T-cell (primary cell): ENCODE measurements around the gene BCO1. TPM values are rescaled to one million over a fixed set of nuclear protein-coding genes. Genes with fewer than 3 reads are reported as not detected.

Experiments
- ATAC-seq, 4 experiments: fragments of 200-7000 bp in 3 of 4; fragments of 150-1000 bp in 1 of 4; cut with Tn5 transposase; replicated peaks in 1 of 4; 1 replicate in 3 of 4; 2 replicates in 1 of 4; pipeline ENCODE4 v1.10.0; 2021; ENCODE audit warnings: moderate library complexity in 3 of 4, mild to moderate bottlenecking in 2 of 4, moderate number of reproducible peaks in 1 of 4
- CTCF ChIA-PET, 2 donors: fragments of 300-600 bp; sonication (Branson Sonifier 250); formaldehyde crosslinking; loops; one replicate each; lab custom pipeline; 2022; ENCODE audit warnings: antibody characterized with exemption in 2 of 2; lab: Charles Lee
- POLR2A ChIA-PET, 2 donors: fragments of 300-600 bp; sonication (Branson Sonifier 250); formaldehyde crosslinking; loops; one replicate each; lab custom pipeline; 2022; ENCODE audit warnings: antibody characterized with exemption in 2 of 2; lab: Charles Lee
- DNase-seq, 35 experiments: peaks; one replicate each; pipeline versions ENCODE4 v3.0.0 to v3.0.0-alpha.2; 2013 to 2023
- H3K27ac ChIP-seq: one replicate; pipeline ENCODE4 v1.5.1; 2013; ENCODE audit warnings: low read length
- H3K27me3 ChIP-seq, 2 experiments: replicated peaks in 1 of 2; 1 replicate in 1 of 2; 2 replicates in 1 of 2; pipeline versions ENCODE4 v1.6.1 to v1.7.0; 2013; ENCODE audit warnings: low read length in 1 of 2, mixed read lengths in 1 of 2; ENCODE audit not compliant: control insufficient read depth in 2 of 2, insufficient read depth in 2 of 2; ENCODE audit errors: extremely low read depth in 1 of 2
- H3K36me3 ChIP-seq, 2 donors: 1 replicate in 1 of 2; 2 replicates in 1 of 2; pipeline versions ENCODE4 v1.6.1 to v1.7.0; 2013; ENCODE audit warnings: low read length in 1 of 2; ENCODE audit not compliant: control insufficient read depth in 2 of 2, insufficient read depth in 1 of 2; ENCODE audit errors: extremely low read depth in 1 of 2
- H3K4me1 ChIP-seq, 2 experiments: 1 replicate in 1 of 2; 2 replicates in 1 of 2; pipeline versions ENCODE4 v1.6.1 to v1.7.0; 2013; ENCODE audit warnings: low read length in 2 of 2, mixed read lengths in 1 of 2; ENCODE audit not compliant: insufficient read depth in 2 of 2, control insufficient read depth in 1 of 2; ENCODE audit errors: extremely low read depth in 1 of 2
- H3K4me3 ChIP-seq, 2 donors: 1 replicate in 1 of 2; 2 replicates in 1 of 2; pipeline versions ENCODE4 v1.5.1 to v1.7.0; 2013; ENCODE audit warnings: mild to moderate bottlenecking in 2 of 2, low read length in 1 of 2, moderate library complexity in 1 of 2; ENCODE audit not compliant: control insufficient read depth in 1 of 2; ENCODE audit errors: extremely low read depth in 1 of 2
- H3K9me3 ChIP-seq: 2 replicates; pipeline ENCODE4 v1.7.0; 2013
- H3K27ac Mint-ChIP-seq, 2 donors: one replicate each; pipeline ENCODE4 v1.8.0; 2020 to 2021; ENCODE audit warnings: mild to moderate bottlenecking in 2 of 2, mixed read lengths in 2 of 2
- H3K27me3 Mint-ChIP-seq, 2 donors: one replicate each; pipeline ENCODE4 v1.8.0; 2021 to 2022; ENCODE audit warnings: mixed read lengths in 2 of 2
- H3K36me3 Mint-ChIP-seq: one replicate; pipeline ENCODE4 v1.8.0; 2021; ENCODE audit warnings: mixed read lengths
- H3K4me1 Mint-ChIP-seq, 3 donors: one replicate each; pipeline ENCODE4 v1.8.0; 2020 to 2022; ENCODE audit warnings: mixed read lengths in 3 of 3, mild to moderate bottlenecking in 1 of 3
- H3K4me3 Mint-ChIP-seq, 3 donors: one replicate each; pipeline ENCODE4 v1.8.0; 2020 to 2022; ENCODE audit warnings: mild to moderate bottlenecking in 3 of 3, mixed read lengths in 3 of 3, moderate library complexity in 3 of 3
- H3K9me3 Mint-ChIP-seq, 3 donors: one replicate each; pipeline ENCODE4 v1.8.0; 2020 to 2022; ENCODE audit warnings: mixed read lengths in 3 of 3
- WGBS: methylation state at CpG from one replicate; pipeline ENCODE4 v1.1.5; 2013; ENCODE audit warnings: missing lambda C conversion rate; ENCODE audit not compliant: insufficient coverage; 5-methylcytosine and 5-hydroxymethylcytosine counted together
- total RNA-seq, 35 experiments: library from RNA in 6 of 35; stranded (reverse) in 6 of 35; fragments of 120-200 nt in 1 of 35; gene quantifications; one replicate each; pipeline versions ENCODE4 v1.2.1 to v1.2.4 and lab custom pipeline; 2013 to 2026

Gene BCO1
- total RNA-seq, 5 donors from 2014 or later (not counting 1 experiment from before 2014, with no cell fraction given), result not detected

GRCh38 chr16:81275795-81276194 is 37.3 kb downstream of the BCO1 start:
- Histone ChIP-seq H3K9me3 (no peaks in the 10 kb centered on the region), H3K36me3 (no peaks in the 10 kb centered on the region), H3K27me3 (peaks cover 0 to 13% of the 10 kb centered on the region in 2 experiments), H3K4me1 (no peaks in the 10 kb centered on the region), H3K27ac (no peak overlapping the region), H3K4me3 (no peak overlapping the region)
- Mint-ChIP-seq H3K27me3 (peaks cover 4 to 10% of the 10 kb centered on the region in 2 donors), H3K27ac (no peak overlapping the region), H3K4me1 (no peaks in the 10 kb centered on the region), H3K4me3 (no peak overlapping the region), H3K36me3 (no peaks in the 10 kb centered on the region), H3K9me3 (no peaks in the 10 kb centered on the region)
- WGBS, result 79% methylated on average over 6 of the region's 9 CpGs
- ATAC-seq, result no peak
- CTCF ChIA-PET, result no interaction called here
- no peak for DNase-seq
- POLR2A ChIA-PET, result no interaction called here

- H3K4me3 Mint-ChIP-seq, result no peak overlapping the region
- Histone ChIP-seq H3K9me3 (no peaks in the 10 kb centered on the region), H3K36me3 (no peaks in the 10 kb centered on the region), H3K4me3 (no peak overlapping the region), H3K27me3 (peaks cover 0 to 11% of the 10 kb centered on the region in 2 experiments), H3K27ac (no peak overlapping the region), H3K4me1 (no peaks in the 10 kb centered on the region)
- H3K4me1 Mint-ChIP-seq, result no peaks in the 10 kb centered on the region
- DNase-seq (no peak), ATAC-seq (no peak)
- H3K27ac Mint-ChIP-seq, result no peak overlapping the region
- no peaks in the 10 kb centered on the region for H3K9me3 Mint-ChIP-seq
- WGBS, result 89% methylated on average over 2 of the region's 3 CpGs
- ChIA-PET POLR2A (no interaction called here), CTCF (interaction anchor here in 1 of 2 donors (0.6 kb wide), 1 partner anchor 14 kb away, joined by 5 read pairs; no protein-coding TSS in a partner anchor)
- H3K27me3 Mint-ChIP-seq, result peaks cover 3 to 10% of the 10 kb centered on the region in 2 donors
- H3K36me3 Mint-ChIP-seq, result no peaks in the 10 kb centered on the region
Measured at GRCh38 chr16:81276323-81276722, 37.8 kb downstream of the BCO1 start.

- no peaks in the 10 kb centered on the region for H3K4me1 ChIP-seq
- no peak overlapping the region for H3K4me3 ChIP-seq
- peaks cover 0 to 7% of the 10 kb centered on the region in 2 experiments for H3K27me3 ChIP-seq
- H3K4me3 Mint-ChIP-seq, result no peak overlapping the region
- H3K36me3 Mint-ChIP-seq, result no peaks in the 10 kb centered on the region
- ChIA-PET POLR2A (no interaction called here), CTCF (no interaction called here)
- H3K27ac ChIP-seq, result no peak overlapping the region
- WGBS, result 89% methylated on average over 3 of the region's 6 CpGs
- ATAC-seq (no peak), DNase-seq (no peak)
- no peaks in the 10 kb centered on the region for H3K9me3 ChIP-seq
- no peak overlapping the region for H3K27ac Mint-ChIP-seq
- H3K27me3 Mint-ChIP-seq, result peaks cover 0 to 7% of the 10 kb centered on the region in 2 donors
- no peaks in the 10 kb centered on the region for H3K4me1 Mint-ChIP-seq
- H3K36me3 ChIP-seq, result no peaks in the 10 kb centered on the region
- H3K9me3 Mint-ChIP-seq, result no peaks in the 10 kb centered on the region
Measured at GRCh38 chr16:81277541-81278080, 39.1 kb downstream of the BCO1 start.

- no peak for DNase-seq
- WGBS, result 100% methylated on average over 1 of the region's 4 CpGs
- CTCF ChIA-PET, result no interaction called here
Measured at GRCh38 chr16:81278526-81278925, 40.0 kb downstream of the BCO1 start.

GRCh38 chr16:81279392-81279791 is 40.9 kb downstream of the BCO1 start:
- CTCF ChIA-PET, result interaction anchor here in 1 of 2 donors (0.6 kb wide), 1 partner anchor 430 kb away, joined by 3 read pairs; no protein-coding TSS in a partner anchor
- H3K27me3 ChIP-seq, result peaks cover 0 to 5% of the 10 kb centered on the region in 2 experiments
- POLR2A ChIA-PET, result no interaction called here
- Mint-ChIP-seq H3K9me3 (no peaks in the 10 kb centered on the region), H3K27me3 (peaks cover 0 to 4% of the 10 kb centered on the region in 2 donors), H3K4me3 (no peak overlapping the region), H3K36me3 (no peaks in the 10 kb centered on the region), H3K4me1 (no peaks in the 10 kb centered on the region), H3K27ac (no peak overlapping the region)
- no peak overlapping the region for H3K4me3 ChIP-seq
- ATAC-seq (no peak), DNase-seq (no peak)
- no peaks in the 10 kb centered on the region for H3K36me3 ChIP-seq
- no peaks in the 10 kb centered on the region for H3K4me1 ChIP-seq
- no peak overlapping the region for H3K27ac ChIP-seq
- H3K9me3 ChIP-seq, result no peaks in the 10 kb centered on the region
- WGBS, result no CpG with 5 or more reads among the region's 4 CpGs

More at GRCh38 chr16:81278526-81278925, 40.0 kb downstream of the BCO1 start:
- Histone ChIP-seq H3K36me3 (no peaks in the 10 kb centered on the region), H3K4me3 (no peak overlapping the region), H3K27ac (no peak overlapping the region), H3K9me3 (no peaks in the 10 kb centered on the region), H3K27me3 (peaks cover 0 to 5% of the 10 kb centered on the region in 2 experiments), H3K4me1 (no peaks in the 10 kb centered on the region)
- no peaks in the 10 kb centered on the region for H3K4me1 Mint-ChIP-seq
- no peaks in the 10 kb centered on the region for H3K36me3 Mint-ChIP-seq
- H3K4me3 Mint-ChIP-seq, result no peak overlapping the region
- peaks cover 0 to 6% of the 10 kb centered on the region in 2 donors for H3K27me3 Mint-ChIP-seq
- no peak overlapping the region for H3K27ac Mint-ChIP-seq
- no peak for ATAC-seq
- POLR2A ChIA-PET, result no interaction called here
- H3K9me3 Mint-ChIP-seq, result no peaks in the 10 kb centered on the region

GRCh38 chr16:81280393-81280792 is 41.9 kb downstream of the BCO1 start:
- Mint-ChIP-seq H3K4me1 (no peaks in the 10 kb centered on the region), H3K9me3 (no peaks in the 10 kb centered on the region), H3K36me3 (no peaks in the 10 kb centered on the region), H3K27me3 (peaks cover 0 to 2% of the 10 kb centered on the region in 2 donors), H3K27ac (no peak overlapping the region), H3K4me3 (no peak overlapping the region)
- no peaks in the 10 kb centered on the region for H3K4me1 ChIP-seq
- H3K4me3 ChIP-seq, result no peak overlapping the region
- peaks cover 0 to 2% of the 10 kb centered on the region in 2 experiments for H3K27me3 ChIP-seq
- DNase-seq (no peak), ATAC-seq (no peak)
- no peaks in the 10 kb centered on the region for H3K36me3 ChIP-seq
- ChIA-PET CTCF (no interaction called here), POLR2A (no interaction called here)
- no peak overlapping the region for H3K27ac ChIP-seq
- no peaks in the 10 kb centered on the region for H3K9me3 ChIP-seq
- no CpG with 5 or more reads among the region's 3 CpGs for WGBS
